PC-3 (cell line): Measurements from ENCODE around the gene FRMPD3.

Experiments used
- EZH2 ChIP-seq: fragments of 300-600 bp; sonication (generic); IDR thresholded peaks from one replicate; pipeline ENCODE4 v1.6.1; 2017; ENCODE audit warnings: antibody characterized with exemption, mild to moderate bottlenecking, low read length; ENCODE audit not compliant: unreplicated experiment
- TF ChIP-seq, protein P1 (sequence below): fragments of 300-600 bp; sonication (generic); conservative IDR thresholded peaks from 2 replicates; pipeline ENCODE4 v1.5.1; 2017; ENCODE audit warnings: antibody characterized with exemption, low read depth, mild to moderate bottlenecking, low read length

DNA sequence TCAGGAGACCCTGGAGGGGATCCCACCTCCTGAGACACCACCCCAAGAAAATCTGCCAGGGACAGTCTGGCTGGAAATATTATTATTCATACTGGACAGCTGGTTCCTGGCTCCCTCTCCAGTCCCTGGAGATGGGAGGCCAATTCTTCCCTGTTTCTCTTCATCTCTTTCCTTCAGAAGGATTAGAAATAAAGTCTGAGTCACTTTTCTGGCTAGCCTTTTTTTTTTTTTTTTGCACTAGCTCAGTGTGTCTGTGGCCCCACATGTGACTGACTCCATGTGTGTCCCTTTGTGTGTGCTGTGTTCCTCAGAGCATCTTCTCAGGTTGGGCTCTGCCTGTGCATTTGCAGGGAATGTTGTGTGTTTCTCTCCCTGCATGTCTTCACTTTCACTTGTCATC, 1.8 kb upstream of the FRMPD3 start:
- TF ChIP-seq, protein P1, sequence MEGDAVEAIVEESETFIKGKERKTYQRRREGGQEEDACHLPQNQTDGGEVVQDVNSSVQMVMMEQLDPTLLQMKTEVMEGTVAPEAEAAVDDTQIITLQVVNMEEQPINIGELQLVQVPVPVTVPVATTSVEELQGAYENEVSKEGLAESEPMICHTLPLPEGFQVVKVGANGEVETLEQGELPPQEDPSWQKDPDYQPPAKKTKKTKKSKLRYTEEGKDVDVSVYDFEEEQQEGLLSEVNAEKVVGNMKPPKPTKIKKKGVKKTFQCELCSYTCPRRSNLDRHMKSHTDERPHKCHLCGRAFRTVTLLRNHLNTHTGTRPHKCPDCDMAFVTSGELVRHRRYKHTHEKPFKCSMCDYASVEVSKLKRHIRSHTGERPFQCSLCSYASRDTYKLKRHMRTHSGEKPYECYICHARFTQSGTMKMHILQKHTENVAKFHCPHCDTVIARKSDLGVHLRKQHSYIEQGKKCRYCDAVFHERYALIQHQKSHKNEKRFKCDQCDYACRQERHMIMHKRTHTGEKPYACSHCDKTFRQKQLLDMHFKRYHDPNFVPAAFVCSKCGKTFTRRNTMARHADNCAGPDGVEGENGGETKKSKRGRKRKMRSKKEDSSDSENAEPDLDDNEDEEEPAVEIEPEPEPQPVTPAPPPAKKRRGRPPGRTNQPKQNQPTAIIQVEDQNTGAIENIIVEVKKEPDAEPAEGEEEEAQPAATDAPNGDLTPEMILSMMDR, result no peak
- TF ChIP-seq EZH2, result no peak
